GM12878 (cell line): Measurements from ENCODE around the gene SSBP1. TPM values are rescaled to one million over a fixed set of nuclear protein-coding genes. Genes with fewer than 3 reads are reported as not detected.
A peak's percentile ranks its signal among the peaks of the same experiment; 100 is the strongest.

Experiments
- CHD2 ChIP-seq: IDR thresholded peaks from 2 replicates; pipeline ENCODE4 v1.6.1; 2011; ENCODE audit warnings: low read depth, low read length, improper control_type of control experiment, borderline replicate concordance
- E4F1 ChIP-seq: fragments of 450-650 bp; IDR thresholded peaks from 2 replicates; pipeline ENCODE4 v1.6.1; 2018; ENCODE audit warnings: borderline replicate concordance, mild to moderate bottlenecking; ENCODE audit not compliant: partially characterized antibody
- HSF1 ChIP-seq: fragments of 150-350 bp; IDR thresholded peaks from 2 replicates; pipeline ENCODE4 v1.6.1; 2014; ENCODE audit warnings: mild to moderate bottlenecking, low read depth, low read length
- JUNB ChIP-seq: IDR thresholded peaks from 2 replicates; pipeline ENCODE4 v1.6.1; 2016; ENCODE audit warnings: antibody characterized with exemption, mild to moderate bottlenecking
- NFYB ChIP-seq: IDR thresholded peaks from 2 replicates; pipeline ENCODE4 v1.6.1; 2011; ENCODE audit warnings: low read depth, mild to moderate bottlenecking, low read length, improper control_type of control experiment, moderate library complexity; ENCODE audit not compliant: insufficient read depth
- RCOR1 ChIP-seq: conservative IDR thresholded peaks from 2 replicates; pipeline ENCODE4 v1.6.1; 2012; ENCODE audit warnings: low read depth, low read length, improper control_type of control experiment
- SMAD5 ChIP-seq: IDR thresholded peaks from 2 replicates; pipeline ENCODE4 v1.6.1; 2016; ENCODE audit warnings: antibody characterized with exemption, low read depth
- YY1 ChIP-seq: IDR thresholded peaks from 2 replicates; pipeline ENCODE4 v1.6.1; 2011; ENCODE audit warnings: low read depth, mild to moderate bottlenecking, low read length
- polyA plus RNA-seq, 11 experiments: library from polyadenylated mRNA; depleted of rRNA in 4 of 11; unstranded in 6 of 11; stranded (reverse) in 5 of 11; fragments of >200 nt; fragmentation: Nextera tagmentation in 4 of 11; fragmentation: Illumina TruSeq in 1 of 11; extraction: Ambion mirVana in 4 of 11; extraction: Trizol in 1 of 11; gene quantifications; 1 replicate in 1 of 11; 2 replicates in 10 of 11; pipeline versions ENCODE4 v1.2.1 to v1.2.3, GENCODE V29; 2011 to 2016; ENCODE audit warnings: inconsistent platforms in 2 of 11, missing spikeins in 2 of 11, low read depth in 1 of 11
- total RNA-seq, 4 experiments: library from RNA; depleted of rRNA in 3 of 4; stranded (reverse); fragments of >200 nt in 3 of 4; fragmentation: Illumina TruSeq in 1 of 4; extraction: Trizol in 1 of 4; gene quantifications; 2 replicates each; pipeline versions ENCODE4 v1.2.1 to v1.2.3, GENCODE V29; 2013 to 2021

Gene SSBP1
- total and polyA plus RNA-seq, 10 of the 15 experiments (the other 5 are each of a cell fraction or from before 2014, with no cell fraction given), result 191 to 998 (median 418) TPM

GRCh38 chr7:141702047-141702567 lies 36.1 kb upstream of the SSBP1 start, which contains the start of gene DENND11 (continued):
- TF ChIP-seq HSF1 (no peak), E4F1 (no peak), RCOR1 (0 out of 2 replicates have a peak, but pooled peaks have one; percentile 56), SMAD5 (no peak), NFYB (no peak), YY1 (peak; percentile 26; the same call in 1 of the 2 replicates), CHD2 (0 out of 2 replicates have a peak, but pooled peaks have one; percentile 19), JUNB (no peak)
- TF ChIP-seq, all 136 proteins: peak for 13
